ENCODE data around the gene PRPS1. TPM values are rescaled to one million over a fixed set of nuclear protein-coding genes. Genes with fewer than 3 reads are reported as not detected.
A peak's percentile ranks its signal among the peaks of the same experiment; 100 is the strongest.

The PRPS1 gene
- total and polyA plus RNA-seq, 9 of the 15 experiments (the other 6 are each of a cell fraction or from before 2014, with no cell fraction given), result 47.8 to 175 (median 79.6) TPM

GRCh38 chrX:107691024-107691448 is 62.7 kb downstream of the PRPS1 start:
- no peaks in the 10 kb centered on the region for H3K9me1 ChIP-seq (ENCODE audit: control insufficient read depth, insufficient read depth, low read length)
- peaks cover 3% of the 10 kb centered on the region in 2 experiments; a peak in 2 of 5 replicates for H3K4me1 ChIP-seq (replicated peaks in 1 of 2; ENCODE audit: control insufficient read depth in 2 of 2, insufficient read depth in 2 of 2, low read length in 2 of 2)
- BruUV-seq (replicated peaks), result no TSS peak
- ChIA-PET POLR2A (interaction anchor here (1.4 kb wide), 1 partner anchor 97 kb away, joined by 5 read pairs; no protein-coding TSS in a partner anchor), CTCF (ENCODE audit: low intra/inter-chr PET ratio) (no interaction called here)
- no peak overlapping the region for H3K4me2 ChIP-seq (ENCODE audit: insufficient read depth, low read length)
- no peaks in the 10 kb centered on the region for H3K9me3 ChIP-seq (replicated peaks; ENCODE audit: control insufficient read depth, insufficient read depth, low read depth, low read length)
- intact Hi-C loops (cut with micrococcal nuclease), result no loop called here
- no peaks in the 10 kb centered on the region for H3K36me3 ChIP-seq (ENCODE audit: control insufficient read depth, insufficient read depth, low read length)
- H3K27me3 ChIP-seq (ENCODE audit: control insufficient read depth in 2 of 2, insufficient read depth in 2 of 2, low read length in 2 of 2), result no peaks in the 10 kb centered on the region
- H4K20me1 ChIP-seq (replicated peaks; ENCODE audit: control insufficient read depth, insufficient read depth, low read length), result no peaks in the 10 kb centered on the region
- DNase-seq (ENCODE audit: extremely low read depth in 1 of 4, low spot score in 3 of 4) (peak in 1 of 4 experiments; percentile 46), FAIRE-seq (no peak), ATAC-seq (no peak; the same call in 2 of the 3 replicates)
- no peaks in the 10 kb centered on the region for H3K79me2 ChIP-seq (ENCODE audit: control insufficient read depth, insufficient read depth, low read length)
- no peak overlapping the region for H2AFZ ChIP-seq (ENCODE audit: low read depth, low read length)
- no peak overlapping the region for H3K27ac ChIP-seq (ENCODE audit: extremely low read depth, low read depth, low read length)
- no peak overlapping the region for H3K4me3 ChIP-seq
- in situ Hi-C loops (cut with MboI), result no loop called here
- 5% methylated on average over 5 of the region's 5 CpGs for WGBS (ENCODE audit: insufficient coverage, low coverage, missing lambda C conversion rate)
- H3K9ac ChIP-seq (ENCODE audit: insufficient read depth in 1 of 2, low read depth in 2 of 2, low read length in 2 of 2), result no peak overlapping the region
- TF ChIP-seq ZNF324 (CRISPR knock-in tag; IDR thresholded peaks at IDR 0.05) (no peak), NR1H2 (CRISPR knock-in tag; IDR thresholded peaks at IDR 0.05) (no peak), CXXC5 (CRISPR knock-in tag; IDR thresholded peaks at IDR 0.05) (no peak), TAF1 (IDR thresholded peaks at IDR 0.05; ENCODE audit: control insufficient read depth, extremely low read depth, insufficient read depth, low read length, severe bottlenecking) (no peak), ZKSCAN8 (CRISPR knock-in tag; IDR thresholded peaks at IDR 0.05) (no peak), JUND (IDR thresholded peaks at IDR 0.05; ENCODE audit: borderline replicate concordance, low read depth, low read length) (peak; percentile 84), JUND (tag; IDR thresholded peaks at IDR 0.05; ENCODE audit: borderline replicate concordance, low read depth, low read length) (peak; percentile 80; the same call in 2 of the 3 replicates), SIN3A (IDR thresholded peaks at IDR 0.05; ENCODE audit: borderline replicate concordance in 2 of 2, control insufficient read depth in 1 of 2, low read depth in 2 of 2, low read length in 2 of 2) (no peak), RNF2 (IDR thresholded peaks at IDR 0.05) (no peak), NCOA2 (IDR thresholded peaks at IDR 0.05; ENCODE audit: partially characterized antibody in 2 of 2) (no peak), RBM14 (IDR thresholded peaks at IDR 0.05; ENCODE audit: borderline replicate concordance, insufficient read depth, low read depth, low read length) (no peak), NFIC (IDR thresholded peaks at IDR 0.05) (no peak), TRIM24 (IDR thresholded peaks at IDR 0.05) (no peak), SRF (CRISPR knock-in tag; IDR thresholded peaks at IDR 0.05) (no peak), TCF3 (CRISPR knock-in tag; IDR thresholded peaks at IDR 0.05) (peak; percentile 64), ZNF224 (CRISPR knock-in tag; IDR thresholded peaks at IDR 0.05) (no peak), ELF2 (CRISPR knock-in tag; IDR thresholded peaks at IDR 0.05) (no peak), ZEB2 (IDR thresholded peaks at IDR 0.05) (peak; percentile 44; the same call in 1 of the 2 replicates), RCOR1 (IDR thresholded peaks at IDR 0.05; ENCODE audit: borderline replicate concordance in 1 of 2, low read depth in 2 of 2, low read length in 2 of 2) (peak in 1 of 2 experiments; percentile 49; a peak in 1 of 4 replicates), HMGN3 (IDR thresholded peaks at IDR 0.05; ENCODE audit: borderline replicate concordance, extremely low read depth, insufficient read length, low read depth, low read length) (no peak)
- TF ChIP-seq, protein P1, sequence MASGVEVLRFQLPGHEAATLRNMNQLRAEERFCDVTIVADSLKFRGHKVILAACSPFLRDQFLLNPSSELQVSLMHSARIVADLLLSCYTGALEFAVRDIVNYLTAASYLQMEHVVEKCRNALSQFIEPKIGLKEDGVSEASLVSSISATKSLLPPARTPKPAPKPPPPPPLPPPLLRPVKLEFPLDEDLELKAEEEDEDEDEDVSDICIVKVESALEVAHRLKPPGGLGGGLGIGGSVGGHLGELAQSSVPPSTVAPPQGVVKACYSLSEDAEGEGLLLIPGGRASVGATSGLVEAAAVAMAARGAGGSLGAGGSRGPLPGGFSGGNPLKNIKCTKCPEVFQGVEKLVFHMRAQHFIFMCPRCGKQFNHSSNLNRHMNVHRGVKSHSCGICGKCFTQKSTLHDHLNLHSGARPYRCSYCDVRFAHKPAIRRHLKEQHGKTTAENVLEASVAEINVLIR (CRISPR knock-in tag; IDR thresholded peaks at IDR 0.05), result no peak
- TF ChIP-seq, protein P2, sequence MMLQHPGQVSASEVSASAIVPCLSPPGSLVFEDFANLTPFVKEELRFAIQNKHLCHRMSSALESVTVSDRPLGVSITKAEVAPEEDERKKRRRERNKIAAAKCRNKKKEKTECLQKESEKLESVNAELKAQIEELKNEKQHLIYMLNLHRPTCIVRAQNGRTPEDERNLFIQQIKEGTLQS (IDR thresholded peaks at IDR 0.05), result peak; percentile 73; the same call in 1 of the 2 replicates
- TF ChIP-seq, protein P2 (CRISPR knock-in tag; conservative IDR thresholded peaks at IDR 0.05), result no peak
